ENCODE results near the gene RAB17.

DNA sequence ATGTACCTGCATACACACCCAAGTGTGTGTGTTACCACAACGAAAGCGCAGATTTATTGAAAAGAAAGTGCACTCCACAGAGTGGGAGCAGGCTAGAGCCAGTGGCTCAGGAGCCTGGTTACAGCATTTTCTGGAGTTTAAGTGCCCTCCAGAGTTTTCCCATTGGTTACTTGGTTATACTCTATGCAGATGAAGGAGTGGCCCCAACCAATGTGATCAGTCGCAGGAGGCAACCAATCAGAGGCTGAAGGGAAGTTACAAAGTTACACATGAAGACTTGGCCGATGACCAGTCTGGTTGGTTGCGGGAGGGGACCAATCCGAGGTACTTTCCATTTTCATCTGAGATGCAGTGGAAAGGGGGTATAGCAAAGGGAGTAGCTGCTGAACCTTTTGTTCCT, 37.6 kb downstream of the RAB17 start:
- TF ChIP-seq CTCF (IDR thresholded peaks at IDR 0.05) (no peak), POLR2A (IDR thresholded peaks at IDR 0.05) (no peak)

Data from adrenal gland (tissue), 5 donors.